Measurements from ENCODE around the gene CORO2B. TPM values are rescaled to one million over a fixed set of nuclear protein-coding genes. Genes with fewer than 3 reads are reported as not detected.

The CORO2B gene
- total and polyA plus RNA-seq, 9 of the 15 experiments (the other 6 are each of a cell fraction or from before 2014, with no cell fraction given) = not detected

DNA sequence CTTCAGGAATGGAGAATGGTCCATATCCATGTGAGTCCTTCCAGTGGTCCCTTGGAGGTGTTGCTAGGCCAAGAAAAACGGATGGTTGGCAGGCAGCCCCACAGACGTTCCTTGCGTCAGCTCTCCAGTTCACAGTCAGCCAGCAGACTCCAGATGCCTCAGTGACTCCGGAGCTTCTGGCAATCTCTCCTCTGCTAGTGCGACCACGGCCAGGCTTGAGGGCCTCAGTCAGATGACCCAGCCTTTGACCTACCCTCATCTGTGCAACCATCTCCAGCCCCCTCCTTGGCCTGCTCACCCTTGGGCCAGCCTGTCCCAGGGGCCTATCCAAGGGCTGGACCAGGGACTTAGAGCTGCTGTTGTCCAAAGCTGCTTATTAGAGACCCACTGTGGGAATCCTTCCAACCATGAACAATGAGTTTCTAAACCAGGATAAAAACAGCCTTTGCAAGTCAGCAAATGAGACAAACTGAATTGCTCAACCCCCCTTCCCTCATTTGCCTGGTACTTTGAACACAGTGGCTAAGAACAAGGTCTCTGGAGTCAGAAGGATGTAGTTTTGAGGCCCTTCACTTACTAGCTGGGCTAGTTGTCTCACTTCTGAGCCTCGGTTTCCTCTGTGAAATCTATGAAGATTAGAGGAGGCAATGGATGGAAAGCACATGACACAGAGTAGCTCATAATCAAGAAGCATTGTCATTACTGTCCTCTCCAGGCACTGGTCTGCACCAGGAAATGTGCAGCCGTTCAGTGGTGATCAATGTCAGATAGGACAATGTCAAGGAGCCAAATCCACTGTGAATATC lies 197.1 kb downstream of the CORO2B start:
- H3K9me1 ChIP-seq (ENCODE audit: control insufficient read depth, insufficient read depth, low read length) = no peaks in the 10 kb centered on the region
- H3K9ac ChIP-seq (ENCODE audit: insufficient read depth in 1 of 2, low read depth in 2 of 2, low read length in 2 of 2) = no peak overlapping the region
- 39% methylated on average over 7 of the region's 8 CpGs for WGBS (ENCODE audit: insufficient coverage, low coverage, missing lambda C conversion rate)
- no peak for TF ChIP-seq HNRNPL (IDR thresholded peaks at IDR 0.05; ENCODE audit: low read depth, low read length)
- TF ChIP-seq, protein P1, sequence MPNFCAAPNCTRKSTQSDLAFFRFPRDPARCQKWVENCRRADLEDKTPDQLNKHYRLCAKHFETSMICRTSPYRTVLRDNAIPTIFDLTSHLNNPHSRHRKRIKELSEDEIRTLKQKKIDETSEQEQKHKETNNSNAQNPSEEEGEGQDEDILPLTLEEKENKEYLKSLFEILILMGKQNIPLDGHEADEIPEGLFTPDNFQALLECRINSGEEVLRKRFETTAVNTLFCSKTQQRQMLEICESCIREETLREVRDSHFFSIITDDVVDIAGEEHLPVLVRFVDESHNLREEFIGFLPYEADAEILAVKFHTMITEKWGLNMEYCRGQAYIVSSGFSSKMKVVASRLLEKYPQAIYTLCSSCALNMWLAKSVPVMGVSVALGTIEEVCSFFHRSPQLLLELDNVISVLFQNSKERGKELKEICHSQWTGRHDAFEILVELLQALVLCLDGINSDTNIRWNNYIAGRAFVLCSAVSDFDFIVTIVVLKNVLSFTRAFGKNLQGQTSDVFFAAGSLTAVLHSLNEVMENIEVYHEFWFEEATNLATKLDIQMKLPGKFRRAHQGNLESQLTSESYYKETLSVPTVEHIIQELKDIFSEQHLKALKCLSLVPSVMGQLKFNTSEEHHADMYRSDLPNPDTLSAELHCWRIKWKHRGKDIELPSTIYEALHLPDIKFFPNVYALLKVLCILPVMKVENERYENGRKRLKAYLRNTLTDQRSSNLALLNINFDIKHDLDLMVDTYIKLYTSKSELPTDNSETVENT (CRISPR knock-in tag; IDR thresholded peaks at IDR 0.05) = no peak
- peak; percentile 38; the same call in 1 of the 2 replicates for TF ChIP-seq POLR2G (IDR thresholded peaks at IDR 0.05; ENCODE audit: low read depth, low read length)
- H2AFZ ChIP-seq (ENCODE audit: low read depth, low read length) = no peak overlapping the region
- POLR2A ChIA-PET = interaction anchor here (0.7 kb wide), 2 partner anchors 67 to 282 kb away, joined by 3 to 4 read pairs; no protein-coding TSS in a partner anchor
- BruUV-seq (replicated peaks) = no TSS peak
- in situ Hi-C loops (cut with MboI) (no loop called here), intact Hi-C loops (cut with micrococcal nuclease) (no loop called here)
- no peaks in the 10 kb centered on the region for H3K4me1 ChIP-seq (replicated peaks in 1 of 2; ENCODE audit: control insufficient read depth in 2 of 2, insufficient read depth in 2 of 2, low read length in 2 of 2)
- peaks cover 0 to 3% of the 10 kb centered on the region in 2 experiments; a peak in 1 of 5 replicates for H3K27me3 ChIP-seq (ENCODE audit: control insufficient read depth in 2 of 2, insufficient read depth in 2 of 2, low read length in 2 of 2)
- H3K79me2 ChIP-seq (ENCODE audit: control insufficient read depth, insufficient read depth, low read length) = no peaks in the 10 kb centered on the region
- H3K4me3 ChIP-seq = no peak overlapping the region
- DNase-seq (ENCODE audit: extremely low read depth in 1 of 4, low spot score in 3 of 4) = no peak
- CTCF ChIA-PET (ENCODE audit: low intra/inter-chr PET ratio) = no interaction called here
- H4K20me1 ChIP-seq (replicated peaks; ENCODE audit: control insufficient read depth, insufficient read depth, low read length) = no peaks in the 10 kb centered on the region
- no peak overlapping the region for H3K27ac ChIP-seq (ENCODE audit: extremely low read depth, low read depth, low read length)
- peaks cover 31% of the 10 kb centered on the region; the same call in 2 of the 3 replicates for H3K36me3 ChIP-seq (ENCODE audit: control insufficient read depth, insufficient read depth, low read length)
- no peak overlapping the region for H3K4me2 ChIP-seq (ENCODE audit: insufficient read depth, low read length)
- ATAC-seq = no peak; the same call in 1 of the 3 replicates
- no peaks in the 10 kb centered on the region for H3K9me3 ChIP-seq (replicated peaks; ENCODE audit: control insufficient read depth, insufficient read depth, low read depth, low read length)
- no peak for FAIRE-seq

Data from K562 (cell line).